NCI-H2196 treated with DMSO at 0.1 percent for 48 hours (cell line): ENCODE results near the gene C11orf68.
A peak's percentile ranks its signal among the peaks of the same experiment; 100 is the strongest.

Source experiments
- DNase-seq: peaks from one replicate; lab custom pipeline; 2025; ENCODE audit not compliant: unreplicated experiment; lab: John Stamatoyannopoulos, UW

C11orf68 gene

DNA sequence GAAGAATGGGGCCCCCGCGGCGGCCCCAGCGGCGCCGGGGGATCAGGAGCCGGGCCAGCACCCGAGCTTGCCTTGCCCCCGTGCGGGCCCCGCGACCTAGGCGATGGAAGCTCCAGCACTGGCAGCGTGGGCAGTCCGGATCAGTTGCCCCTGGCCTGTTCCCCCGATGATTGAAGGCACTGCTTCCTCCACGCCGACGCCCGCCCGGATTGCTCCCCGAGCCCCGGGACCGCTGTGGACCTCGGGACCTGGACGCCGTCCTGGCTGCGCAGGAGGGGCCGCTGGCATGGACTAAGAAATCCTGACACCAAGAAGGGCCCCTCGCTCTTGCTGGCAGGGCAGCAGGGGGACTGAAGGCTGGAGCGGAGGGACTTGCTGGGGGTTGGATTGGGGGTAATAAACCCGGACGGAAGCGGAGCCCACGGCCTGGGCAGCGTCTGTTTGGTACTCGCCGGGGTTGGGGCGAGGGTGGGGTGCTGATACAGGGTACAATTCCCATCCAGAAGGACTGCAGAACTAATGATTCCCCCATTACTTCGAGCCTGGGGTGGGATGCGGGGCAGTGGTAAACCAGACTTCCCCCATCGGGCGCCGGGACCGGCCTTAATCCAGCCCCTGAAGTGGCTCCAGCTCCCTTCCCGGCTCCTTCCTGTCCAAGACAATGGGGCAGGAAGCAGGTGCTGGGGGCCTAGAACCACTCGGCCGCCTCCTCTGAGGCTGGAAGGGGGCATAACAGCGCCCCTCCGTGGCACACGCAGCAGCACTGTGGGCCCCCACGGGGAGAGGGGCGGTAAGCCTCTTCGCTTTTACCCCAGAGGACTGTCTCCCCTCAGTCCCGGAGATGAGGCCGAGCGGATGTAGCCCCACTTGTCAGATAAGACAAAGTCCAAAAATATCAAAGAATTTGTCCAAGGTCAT lies 27.4 kb downstream of the C11orf68 start:
- DNase-seq, result no peak

DNA sequence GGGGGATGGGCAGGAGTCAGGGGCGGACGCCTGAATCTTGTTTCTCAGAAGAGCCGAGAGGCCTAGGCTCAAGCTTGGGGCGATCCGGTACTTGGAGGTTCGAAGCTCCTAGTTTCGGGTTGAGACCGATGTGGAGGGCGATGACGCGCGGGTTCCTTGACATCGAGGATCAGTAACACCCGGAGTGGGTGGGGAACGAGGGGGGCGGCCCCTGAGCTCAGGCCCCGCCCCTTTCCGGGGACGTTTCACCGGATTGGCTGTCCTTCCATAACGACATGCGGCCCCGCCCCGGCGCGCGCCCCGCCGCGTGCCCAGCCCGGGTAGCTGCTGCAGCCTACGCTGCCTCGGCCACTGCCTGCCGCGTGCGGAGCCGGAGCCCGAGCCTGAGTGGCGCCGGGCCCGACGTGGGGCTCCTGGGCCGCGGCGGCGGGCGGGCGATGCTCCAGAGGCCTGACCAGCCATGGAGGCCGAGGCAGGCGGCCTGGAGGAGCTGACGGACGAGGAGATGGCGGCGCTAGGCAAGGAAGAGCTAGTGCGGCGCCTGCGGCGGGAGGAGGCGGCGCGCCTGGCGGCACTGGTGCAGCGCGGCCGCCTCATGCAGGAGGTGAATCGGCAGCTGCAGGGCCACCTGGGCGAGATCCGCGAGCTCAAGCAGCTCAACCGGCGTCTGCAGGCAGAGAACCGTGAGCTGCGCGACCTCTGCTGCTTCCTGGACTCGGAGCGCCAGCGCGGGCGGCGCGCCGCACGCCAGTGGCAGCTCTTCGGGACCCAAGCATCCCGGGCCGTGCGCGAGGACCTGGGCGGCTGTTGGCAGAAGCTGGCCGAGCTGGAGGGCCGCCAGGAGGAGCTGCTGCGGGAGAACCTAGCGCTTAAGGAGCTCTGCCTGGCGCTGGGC lies 28.3 kb downstream of the C11orf68 start, which contains the start of gene CCDC85B:
CCDC85B (plus strand) TSS at position 350 of the 895 bp plus-strand sequence; CDS start at position 461, 111 bp downstream.
- peak; percentile 90 for DNase-seq

DNA sequence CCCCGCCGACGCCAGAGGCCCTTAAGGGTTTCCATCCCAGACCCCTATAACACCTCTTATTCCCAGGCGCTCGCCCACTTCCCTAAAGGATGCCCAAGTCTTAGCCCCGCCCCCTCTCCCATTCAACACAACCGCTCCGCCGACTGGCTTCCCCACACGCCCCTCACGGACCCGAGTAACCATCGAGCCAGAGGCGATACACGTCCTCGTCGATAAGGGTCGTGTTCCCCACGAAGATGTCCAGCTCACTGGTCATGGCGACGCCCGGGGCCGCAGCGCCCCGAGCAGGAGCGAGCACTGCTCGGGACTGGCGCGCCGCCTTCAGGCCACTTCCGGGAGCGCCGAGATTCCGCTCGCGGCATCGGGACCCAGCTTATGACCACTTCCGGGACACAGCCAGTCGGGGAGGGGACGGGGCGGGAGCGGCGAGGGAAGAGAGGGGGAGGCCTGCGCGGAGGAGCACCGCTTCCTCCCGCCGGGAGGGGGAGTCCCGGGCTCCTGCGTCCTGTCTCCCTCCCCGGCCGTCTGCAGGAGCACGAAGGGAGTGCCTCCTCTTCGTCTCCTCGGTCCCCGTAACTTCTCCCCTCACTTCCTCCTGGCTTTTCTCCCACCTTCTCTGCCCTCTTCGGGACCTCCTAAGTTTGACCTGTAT lies 30.6 kb downstream of the C11orf68 start, which contains the start of gene FIBP:
FIBP (minus strand) TSS at position 309 of the 652 bp plus-strand sequence; CDS start at position 256, 53 bp downstream.
- peak; percentile 97 for DNase-seq

DNA sequence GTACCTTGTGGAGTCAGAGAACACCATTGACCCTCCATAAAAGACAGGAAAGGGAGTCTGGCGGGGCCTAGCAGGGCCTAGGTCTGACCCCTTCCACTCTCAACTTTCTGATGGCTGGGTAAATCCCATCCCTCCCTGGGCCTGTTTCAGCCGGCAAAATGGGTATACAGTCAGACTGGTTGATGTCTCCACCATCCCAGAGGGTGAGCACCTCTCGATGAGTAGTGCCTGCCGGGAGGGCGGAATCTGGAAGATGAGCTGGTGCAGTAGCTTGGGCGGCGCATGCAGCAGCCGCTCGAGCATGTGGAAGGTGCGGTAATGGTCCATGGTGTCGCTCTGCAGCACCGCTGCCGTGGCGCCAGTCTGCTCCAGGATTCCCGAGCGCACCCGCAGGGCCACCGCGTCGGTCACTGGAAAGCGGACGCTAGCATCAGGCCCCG lies 31.1 kb downstream of the C11orf68 start:
- DNase-seq, result no peak

DNA sequence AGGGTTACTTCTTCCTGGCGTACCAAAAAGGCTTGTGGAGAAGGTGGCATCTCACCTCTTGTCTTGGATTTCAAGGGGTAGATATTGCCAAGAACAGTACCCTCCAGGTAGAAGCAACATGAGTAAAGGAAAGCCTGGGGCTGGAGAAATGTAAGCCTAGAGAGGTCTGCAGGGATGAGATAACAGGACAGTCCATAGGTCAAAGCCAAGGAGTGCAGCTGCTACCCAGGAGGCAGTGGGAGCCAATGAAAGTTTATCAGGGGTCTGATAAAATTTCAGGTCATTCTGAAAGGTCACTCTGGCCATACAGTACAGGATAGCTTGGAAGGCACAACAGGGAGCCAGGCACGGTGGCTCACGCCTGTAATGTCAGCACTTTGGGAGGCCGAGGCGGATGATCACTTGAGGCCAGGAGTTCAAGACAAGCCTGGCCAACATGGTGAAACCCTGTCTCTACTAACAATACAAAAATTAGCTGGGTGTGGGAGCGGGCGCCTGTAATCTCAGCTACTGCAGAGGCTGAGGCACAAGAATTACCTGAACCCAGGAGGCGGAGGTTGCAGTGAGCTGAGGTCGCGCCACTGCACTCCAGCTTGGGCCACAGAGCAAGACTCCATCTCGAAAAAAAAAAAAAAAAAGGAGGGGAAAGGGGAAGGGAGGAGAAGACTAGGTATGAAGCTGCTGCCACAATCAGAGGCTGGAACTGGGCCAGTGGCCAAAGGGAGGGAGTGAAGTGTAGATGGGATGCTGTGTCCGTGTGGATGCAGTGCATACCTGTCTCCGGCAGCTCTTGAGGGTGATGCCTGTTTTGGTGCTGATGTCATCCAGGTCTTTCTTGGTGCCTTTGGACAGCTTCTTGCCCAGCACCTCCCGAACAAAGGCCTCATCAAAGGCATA lies 31.8 kb downstream of the C11orf68 start:
- DNase-seq, result no peak

DNA sequence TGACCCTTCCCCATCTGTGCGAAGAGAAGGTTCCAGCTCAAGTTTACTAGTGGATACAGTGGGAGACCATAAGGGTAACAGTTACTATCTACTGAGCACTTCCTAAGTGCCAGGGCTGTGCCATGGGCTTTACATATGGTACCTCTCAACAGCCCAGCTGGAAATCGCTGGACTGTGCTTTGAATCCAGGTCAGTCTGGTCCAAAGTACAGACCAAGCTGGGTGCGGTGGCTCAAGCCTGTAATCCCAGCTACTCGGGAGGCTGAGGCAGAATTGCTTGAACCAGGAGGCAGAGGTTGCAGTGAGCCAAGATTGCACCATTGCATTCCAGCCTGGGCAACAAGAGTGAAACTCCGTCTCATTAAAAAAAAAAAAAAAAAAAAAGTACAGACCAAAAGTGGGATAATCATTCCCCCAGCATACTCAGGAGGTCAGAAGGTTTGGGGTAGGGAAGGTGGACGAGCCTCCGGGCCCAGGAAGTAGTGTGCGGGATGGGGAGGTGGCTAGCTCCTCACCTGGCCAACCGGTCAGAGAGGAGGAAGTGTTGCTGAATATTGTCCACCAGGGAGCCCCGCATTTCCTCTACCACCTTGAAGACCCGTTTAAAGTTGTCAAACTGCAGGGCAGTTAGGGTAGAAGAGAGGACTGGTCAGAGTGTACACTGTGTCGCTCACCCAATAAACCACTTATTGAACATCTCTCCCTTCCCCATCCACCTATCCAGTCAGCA lies 32.9 kb downstream of the C11orf68 start:
- DNase-seq, result no peak

DNA sequence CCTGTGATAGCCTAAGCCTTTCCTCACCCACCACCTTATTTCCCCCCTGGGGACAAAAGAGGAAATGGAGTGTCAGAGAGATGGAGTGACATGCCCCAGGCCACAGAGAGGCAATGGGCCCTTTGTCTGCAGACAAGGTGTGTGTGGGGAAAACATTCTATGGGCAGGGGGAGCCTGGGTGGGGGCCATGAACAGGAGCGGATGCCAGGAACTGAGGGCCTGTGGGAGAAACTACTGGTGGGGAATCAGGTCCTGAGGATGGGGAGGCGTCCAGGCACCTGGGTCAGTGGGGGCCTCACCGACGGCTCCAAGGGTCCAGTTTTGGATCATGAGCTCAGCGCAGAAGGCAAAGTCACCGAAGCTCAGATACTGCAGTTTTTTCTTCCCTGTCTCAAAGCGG lies 33.6 kb downstream of the C11orf68 start:
- no peak for DNase-seq

DNA sequence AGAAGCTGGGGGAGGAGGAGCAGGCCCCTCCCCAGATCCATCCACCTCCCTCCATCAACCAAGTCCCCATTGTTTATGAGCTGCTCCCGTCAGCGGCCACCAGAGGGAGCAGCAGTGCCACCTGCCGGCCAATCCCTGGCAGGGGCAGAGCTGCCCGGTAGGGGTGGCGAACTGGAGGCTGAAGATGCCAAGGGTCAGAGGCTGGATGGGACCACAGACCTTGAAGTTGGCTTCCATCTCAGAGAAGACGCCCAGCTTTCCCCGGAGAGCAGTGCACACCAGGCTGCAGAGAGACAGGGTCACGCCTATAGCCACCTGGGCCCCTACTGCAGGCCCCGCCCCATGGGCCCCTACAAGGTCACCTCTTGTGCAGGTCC lies 34.2 kb downstream of the C11orf68 start:
- peak; percentile 73 for DNase-seq

DNA sequence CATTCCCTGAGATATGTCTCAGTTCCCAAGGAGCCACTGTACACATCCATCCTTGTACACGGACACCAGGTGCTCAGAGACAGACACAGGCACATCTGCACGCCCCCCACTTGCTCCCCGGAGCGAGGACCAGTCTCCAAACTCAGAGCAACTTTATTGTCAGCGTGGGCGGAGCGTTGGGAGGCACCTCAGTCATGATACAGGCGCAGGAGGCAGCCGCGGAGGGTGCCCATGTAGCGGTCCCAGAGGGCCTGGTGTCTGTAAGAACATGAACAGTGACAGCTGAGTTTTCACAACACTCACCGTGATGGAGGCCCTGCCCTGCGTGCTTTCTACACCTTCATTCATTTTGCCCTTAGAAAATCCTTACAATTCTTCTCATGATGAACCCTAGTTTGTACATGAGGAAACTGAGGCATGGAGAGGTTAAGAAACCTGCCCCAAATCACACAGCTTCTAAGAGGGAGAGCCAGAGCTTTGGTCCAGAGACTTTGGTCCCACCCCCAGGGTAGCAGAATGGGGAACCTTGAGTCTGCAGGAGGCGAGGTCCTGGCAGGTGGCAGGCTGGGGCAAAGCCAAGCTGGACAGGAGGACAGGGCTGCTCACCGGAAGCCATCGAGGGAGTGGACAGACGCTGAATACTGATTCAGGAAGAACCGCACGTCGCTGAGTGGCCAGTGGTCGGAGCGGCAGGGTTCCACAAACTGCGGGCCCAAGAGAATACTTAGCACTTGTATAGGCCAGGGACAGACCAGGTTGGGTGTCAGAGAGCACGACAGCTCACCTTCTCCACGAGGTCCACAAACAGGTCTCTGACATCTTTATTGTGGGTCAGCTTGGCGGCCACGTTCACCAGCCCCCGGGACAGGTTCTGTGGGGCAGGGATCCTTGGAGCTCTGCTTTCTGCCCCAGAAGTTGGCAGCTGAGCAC lies 34.8 kb downstream of the C11orf68 start:
- no peak for DNase-seq

DNA sequence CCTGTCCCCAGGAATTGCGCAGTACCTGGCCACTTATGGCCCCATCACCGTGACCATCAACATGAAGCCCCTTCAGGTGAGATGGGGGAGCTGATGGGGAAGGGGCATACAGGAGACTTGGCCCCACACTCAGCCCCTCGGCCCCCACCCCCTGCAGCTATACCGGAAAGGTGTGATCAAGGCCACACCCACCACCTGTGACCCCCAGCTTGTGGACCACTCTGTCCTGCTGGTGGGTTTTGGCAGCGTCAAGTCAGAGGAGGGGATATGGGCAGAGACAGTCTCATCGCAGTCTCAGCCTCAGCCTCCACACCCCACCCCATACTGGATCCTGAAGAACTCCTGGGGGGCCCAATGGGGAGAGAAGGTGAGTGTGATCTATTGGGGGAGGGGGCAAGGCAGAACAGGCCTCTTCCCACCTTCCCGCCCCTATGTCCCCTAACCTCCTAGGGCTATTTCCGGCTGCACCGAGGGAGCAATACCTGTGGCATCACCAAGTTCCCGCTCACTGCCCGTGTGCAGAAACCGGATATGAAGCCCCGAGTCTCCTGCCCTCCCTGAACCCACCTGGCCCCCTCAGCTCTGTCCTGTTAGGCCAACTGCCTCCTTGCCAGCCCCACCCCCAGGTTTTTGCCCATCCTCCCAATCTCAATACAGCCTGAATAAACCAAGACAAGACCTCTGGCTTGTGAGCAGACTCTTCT lies 35.7 kb downstream of the C11orf68 start:
- no peak for DNase-seq

DNA sequence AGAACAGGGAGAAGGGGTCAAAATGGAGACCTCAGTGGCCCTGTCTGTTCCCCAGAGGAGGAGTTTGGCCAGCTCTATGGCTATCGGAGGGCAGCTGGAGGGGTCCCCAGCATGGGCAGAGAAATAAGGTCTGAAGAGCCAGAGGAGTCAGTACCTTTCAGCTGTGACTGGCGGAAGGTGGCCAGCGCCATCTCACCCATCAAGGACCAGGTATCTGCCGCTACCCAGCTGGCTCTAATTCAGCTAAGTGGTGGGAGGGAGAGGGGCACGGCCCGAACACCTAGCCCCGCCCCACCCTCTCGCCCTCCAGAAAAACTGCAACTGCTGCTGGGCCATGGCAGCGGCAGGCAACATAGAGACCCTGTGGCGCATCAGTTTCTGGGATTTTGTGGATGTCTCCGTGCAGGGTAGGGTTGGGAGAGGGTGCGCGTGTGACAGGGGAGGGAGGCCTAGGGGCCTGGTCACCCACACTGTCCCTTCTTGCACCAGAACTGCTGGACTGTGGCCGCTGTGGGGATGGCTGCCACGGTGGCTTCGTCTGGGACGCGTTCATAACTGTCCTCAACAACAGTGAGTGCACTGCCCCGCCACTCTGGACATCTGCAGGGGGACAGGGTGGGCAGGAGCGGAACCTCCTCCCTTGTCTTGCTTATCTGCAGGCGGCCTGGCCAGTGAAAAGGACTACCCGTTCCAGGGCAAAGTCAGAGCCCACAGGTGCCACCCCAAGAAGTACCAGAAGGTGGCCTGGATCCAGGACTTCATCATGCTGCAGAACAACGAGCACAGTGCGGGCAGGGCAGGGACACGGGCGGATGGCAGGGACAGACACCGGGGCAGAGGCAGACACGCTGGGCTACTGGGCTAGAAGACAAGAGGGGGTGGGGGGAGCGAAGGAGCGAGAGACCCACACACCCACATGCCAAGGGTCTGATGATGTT lies 36.5 kb downstream of the C11orf68 start:
- DNase-seq, result no peak

DNA sequence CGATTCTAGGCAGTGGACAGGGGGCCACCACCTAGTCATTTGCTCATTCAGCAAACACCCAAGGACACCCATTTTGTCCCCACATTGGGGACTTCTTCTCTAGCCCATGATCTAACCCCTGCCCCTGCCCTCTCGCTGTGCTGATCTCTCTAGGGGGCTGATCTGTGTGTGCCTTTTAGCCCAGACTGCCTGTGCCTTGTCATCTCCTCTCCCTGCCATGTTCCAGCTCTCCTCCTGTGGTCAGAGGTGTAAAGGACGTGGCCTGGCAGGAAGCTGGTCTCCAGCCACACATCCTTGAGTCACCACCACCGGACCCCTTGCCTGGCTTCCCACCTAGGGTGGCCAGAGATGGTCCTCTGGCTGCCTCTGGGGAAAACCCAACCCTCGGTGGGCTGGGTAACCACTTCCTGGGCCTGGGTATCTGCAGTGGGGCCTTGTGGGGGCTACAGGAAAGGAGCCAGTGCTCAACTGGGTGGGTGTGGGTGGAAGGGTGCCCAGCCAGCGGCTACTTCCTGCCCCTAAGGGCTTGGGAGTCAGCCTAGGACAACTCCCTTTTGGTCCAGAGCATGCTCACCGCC lies 37.9 kb downstream of the C11orf68 start:
- no peak for DNase-seq

DNA sequence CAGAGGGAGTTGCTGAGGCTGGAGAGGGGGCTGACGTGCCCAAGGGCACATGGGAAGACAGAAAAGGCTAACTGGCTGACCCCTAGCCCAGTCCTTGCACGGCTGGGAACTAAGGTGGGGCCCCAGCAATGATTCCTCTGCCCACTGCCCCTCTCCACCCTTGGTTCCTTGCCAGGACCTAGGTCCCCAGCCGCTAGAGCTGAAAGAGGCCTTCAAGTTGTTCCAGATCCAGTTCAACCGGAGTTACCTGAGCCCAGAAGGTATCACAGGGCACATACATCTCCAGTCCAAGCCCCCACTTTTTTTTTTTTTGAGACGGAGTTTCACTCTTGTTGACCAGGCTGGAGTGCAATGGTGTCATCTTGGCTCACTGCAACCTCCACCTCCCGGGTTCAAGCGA lies 38.8 kb downstream of the C11orf68 start:
- no peak for DNase-seq

DNA sequence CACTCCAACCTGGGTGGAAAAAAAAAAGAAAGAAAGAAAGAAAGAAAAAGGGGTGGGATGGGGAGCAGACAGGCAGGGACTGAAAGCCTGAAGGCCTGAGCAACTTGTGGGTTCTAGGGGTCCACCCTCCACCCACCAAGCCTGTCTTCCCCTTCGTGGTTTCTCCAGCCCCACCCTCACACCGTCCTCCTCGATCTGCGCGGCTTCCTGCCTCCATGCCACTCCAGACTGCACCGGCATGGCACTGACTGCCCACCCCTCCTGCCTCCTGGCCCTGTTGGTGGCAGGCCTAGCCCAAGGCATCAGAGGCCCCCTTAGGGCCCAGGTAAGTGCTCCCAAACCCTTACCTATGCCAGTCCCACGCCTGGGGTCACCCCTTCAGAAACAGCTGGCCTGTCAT lies 39.2 kb downstream of the C11orf68 start, which contains the start of gene CTSW:
CTSW (plus strand) TSS at position 221 of the 400 bp plus-strand sequence; CDS start at position 239, 18 bp downstream.
- DNase-seq, result no peak

DNA sequence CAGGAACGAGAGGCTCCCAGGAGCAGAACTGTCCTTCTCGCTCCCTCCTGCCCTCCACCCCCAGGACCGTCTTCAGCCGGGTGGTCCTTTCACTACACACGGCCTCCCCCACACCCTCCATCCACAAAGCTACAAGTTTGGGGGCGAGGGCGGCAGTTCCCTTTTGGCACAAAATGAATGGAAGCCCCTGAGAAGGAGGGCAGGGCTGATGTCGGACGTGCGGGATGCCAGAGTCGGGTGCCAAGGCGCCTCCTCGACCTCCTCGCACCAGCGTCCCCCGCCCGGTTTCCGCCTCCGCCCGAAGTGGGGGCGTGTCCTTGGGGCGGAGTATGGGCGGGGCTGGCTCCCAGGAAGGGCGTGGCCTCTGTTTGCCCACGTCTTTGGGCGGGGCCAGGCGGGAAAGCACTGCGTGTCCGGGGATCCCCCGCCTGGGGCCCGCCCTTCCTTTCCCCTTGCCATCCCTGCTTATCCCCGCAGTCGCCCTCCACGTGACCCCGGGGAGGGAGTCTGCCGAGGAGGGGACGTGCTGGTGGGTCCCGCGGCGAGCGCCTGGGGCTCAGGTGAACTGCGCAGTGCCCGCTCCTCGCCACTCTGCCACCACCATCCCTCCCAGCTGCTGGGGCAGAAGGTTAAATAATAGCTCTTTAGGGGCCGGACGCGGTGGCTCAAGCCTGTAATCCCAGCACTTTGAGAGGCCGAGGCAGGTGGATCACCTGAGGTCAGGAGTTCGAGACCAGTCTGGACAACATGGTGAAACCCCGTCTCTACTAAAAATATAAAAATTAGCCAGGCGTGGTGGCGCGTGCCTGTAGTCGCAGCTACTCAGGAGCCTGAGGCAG lies 45.3 kb downstream of the C11orf68 start:
- DNase-seq, result peak; percentile 95
